NCI-H1694 (cell line): ENCODE measurements around the gene PPL.
A peak's percentile ranks its signal among the peaks of the same experiment; 100 is the strongest.

Experiments used
- DNase-seq: peaks from one replicate; lab custom pipeline; 2025; lab: John Stamatoyannopoulos, UW

Gene PPL

GRCh38 chr16:4888428-4889135 lies 48.4 kb downstream of the PPL start:
- no peak for DNase-seq

GRCh38 chr16:4886151-4886550 lies 50.8 kb downstream of the PPL start:
- no peak for DNase-seq

GRCh38 chr16:4884972-4885874 lies 51.7 kb downstream of the PPL start:
- DNase-seq, result no peak

GRCh38 chr16:4884209-4884608 lies 52.7 kb downstream of the PPL start:
- DNase-seq, result no peak

- DNase-seq, result no peak
These were observed 53.4 kb downstream of the PPL start for GRCh38 chr16:4883501-4883900.

- peak; percentile 26 for DNase-seq
These were observed 54.2 kb downstream of the PPL start for GRCh38 chr16:4882633-4883285.

GRCh38 chr16:4882000-4882632 lies 54.8 kb downstream of the PPL start:
- peak; percentile 4 for DNase-seq

GRCh38 chr16:4880006-4880580 lies 56.9 kb downstream of the PPL start:
- no peak for DNase-seq

- no peak for DNase-seq
These were observed 57.9 kb downstream of the PPL start for GRCh38 chr16:4879049-4879448.

GRCh38 chr16:4877380-4877685 lies 59.6 kb downstream of the PPL start:
- DNase-seq, result no peak

- no peak for DNase-seq
These were observed 60.1 kb downstream of the PPL start for GRCh38 chr16:4876646-4877379.

- no peak for DNase-seq
These were observed 62.3 kb downstream of the PPL start for GRCh38 chr16:4874666-4875065.

- DNase-seq, result no peak
These were observed 63.9 kb downstream of the PPL start for GRCh38 chr16:4873091-4873490.

GRCh38 chr16:4871071-4871470 lies 65.9 kb downstream of the PPL start:
- no peak for DNase-seq

- no peak for DNase-seq
These were observed 66.7 kb downstream of the PPL start for GRCh38 chr16:4870138-4870671.

- no peak for DNase-seq
These were observed 67.7 kb downstream of the PPL start for GRCh38 chr16:4869147-4869805.

GRCh38 chr16:4868535-4868934 lies 68.4 kb downstream of the PPL start:
- DNase-seq, result no peak

GRCh38 chr16:4868026-4868425 lies 68.9 kb downstream of the PPL start:
- no peak for DNase-seq

- no peak for DNase-seq
These were observed 70.4 kb downstream of the PPL start for GRCh38 chr16:4866586-4866985.

- DNase-seq, result no peak
These were observed 71.6 kb downstream of the PPL start for GRCh38 chr16:4865231-4865860.
